ENCODE measurements around the gene DUSP6. TPM values are rescaled to one million over a fixed set of nuclear protein-coding genes. Genes with fewer than 3 reads are reported as not detected.

Gene DUSP6
- polyA plus RNA-seq, 6 donors from 2014 or later, result 23.1 to 63.0 (median 35.7) TPM

DNA sequence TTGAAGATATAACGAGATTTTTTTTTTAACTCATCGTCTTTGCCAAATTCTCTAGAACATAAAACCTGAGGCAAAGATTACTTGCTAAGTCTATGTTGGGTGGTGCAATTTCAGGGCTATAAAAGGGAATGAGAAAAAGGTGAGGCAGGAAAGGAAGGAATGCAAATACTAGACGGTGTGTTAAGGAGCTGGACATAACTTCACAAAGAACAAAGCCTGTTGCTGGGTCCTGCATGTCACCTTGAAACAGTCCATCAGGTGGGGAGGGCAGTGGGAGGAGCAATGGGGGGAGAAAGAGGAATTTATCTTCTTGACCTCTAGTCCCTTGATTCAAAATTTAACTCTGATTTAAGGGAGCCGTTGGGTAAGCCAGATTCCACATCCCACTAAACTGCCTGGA, 16.1 kb upstream of the DUSP6 start:
- ATAC-seq (ENCODE audit: low read depth in 2 of 2) (no peak), DNase-seq (no peak)
- H3K4me1 Mint-ChIP-seq, result peaks cover 6 to 20% (median 17%) of the 10 kb centered on the region in 3 donors
- peak overlapping the region in 1 of 6 donors; percentile 67 for H3K27ac Mint-ChIP-seq
- H3K4me3 Mint-ChIP-seq, result no peak overlapping the region
- H3K36me3 Mint-ChIP-seq, result no peaks in the 10 kb centered on the region
- H3K9me3 Mint-ChIP-seq, result no peaks in the 10 kb centered on the region
- H3K27me3 Mint-ChIP-seq, result no peaks in the 10 kb centered on the region

DNA sequence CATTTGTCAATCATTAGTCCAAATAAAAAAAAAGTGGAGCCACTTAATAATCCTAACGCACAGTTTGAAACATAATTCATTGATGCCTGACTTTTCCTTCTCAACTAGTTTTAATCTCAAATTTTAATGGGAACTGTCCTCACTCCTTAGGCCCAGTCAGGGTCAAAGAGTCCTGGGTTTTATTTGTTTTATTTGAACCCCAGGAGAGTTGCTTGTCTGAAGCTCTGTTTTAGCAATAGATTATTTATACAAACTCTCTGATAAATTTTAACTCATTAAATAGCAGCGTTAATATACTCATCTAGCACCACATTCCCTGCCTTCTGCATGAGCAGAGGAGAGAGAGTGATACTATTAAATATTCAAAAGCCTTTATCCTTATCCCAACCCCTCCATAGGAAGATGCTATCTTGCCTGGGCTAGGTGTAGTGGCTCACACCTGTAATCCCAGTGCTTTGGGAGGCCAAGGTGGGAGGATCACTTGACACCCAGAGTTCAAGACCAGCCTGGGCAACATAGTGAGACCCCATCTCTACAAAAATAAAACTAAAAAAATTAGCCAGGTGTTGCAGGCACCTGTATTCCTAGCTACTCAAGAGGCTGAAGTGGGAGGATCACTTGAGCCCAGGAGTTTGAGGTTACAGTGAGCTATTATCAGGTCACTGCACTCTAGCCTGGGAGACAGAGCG, 14.5 kb upstream of the DUSP6 start:
- H3K4me3 Mint-ChIP-seq, result no peak overlapping the region
- H3K27ac Mint-ChIP-seq, result no peak overlapping the region
- peaks cover 10 to 24% (median 17%) of the 10 kb centered on the region in 3 donors for H3K4me1 Mint-ChIP-seq
- no peaks in the 10 kb centered on the region for H3K27me3 Mint-ChIP-seq
- no peak for DNase-seq
- ATAC-seq (ENCODE audit: low read depth in 2 of 2), result no peak
- peaks cover 0 to 4% of the 10 kb centered on the region in 2 donors for H3K36me3 Mint-ChIP-seq
- H3K9me3 Mint-ChIP-seq, result no peaks in the 10 kb centered on the region

DNA sequence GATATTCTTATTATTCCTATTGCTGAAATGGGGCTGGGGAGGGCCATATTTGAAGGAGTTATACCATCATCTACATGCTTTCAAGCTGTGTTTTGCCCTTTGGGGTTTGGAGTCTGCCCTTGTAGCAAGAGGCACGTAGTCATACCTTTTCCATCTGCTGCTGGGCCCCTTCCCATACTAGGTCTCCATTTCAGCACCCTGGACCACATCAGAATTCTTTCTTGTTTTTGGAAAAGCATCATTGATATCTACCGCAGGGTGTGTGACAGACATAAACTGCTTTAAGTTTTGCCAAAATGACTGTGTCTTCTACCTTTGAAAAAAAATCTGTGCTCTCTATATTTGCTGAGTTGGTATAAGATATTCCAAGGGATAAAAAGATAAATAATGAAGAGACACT, 12.3 kb upstream of the DUSP6 start:
- Mint-ChIP-seq H3K4me3 (no peak overlapping the region), H3K9me3 (no peaks in the 10 kb centered on the region), H3K27me3 (no peaks in the 10 kb centered on the region)

DNA sequence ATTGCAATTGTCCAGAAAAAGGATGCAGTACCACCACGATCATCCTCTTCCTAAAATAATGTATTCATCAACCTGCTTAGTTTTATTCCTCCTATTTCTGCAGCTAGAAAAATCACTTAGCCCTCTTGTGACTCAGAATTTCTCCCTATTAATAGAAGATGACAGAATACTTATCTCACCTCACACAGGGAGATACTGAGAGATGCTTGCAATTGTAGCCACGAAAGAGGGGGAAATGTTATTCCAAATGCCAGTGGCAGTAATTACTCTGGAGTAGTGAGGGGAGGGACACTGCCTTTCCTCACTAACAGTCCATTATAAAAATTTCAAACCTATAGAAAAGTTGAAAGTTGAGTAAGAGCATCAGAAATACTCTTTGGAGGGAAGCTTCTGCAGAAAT, 11.8 kb upstream of the DUSP6 start:
- H3K9me3 Mint-ChIP-seq, result no peaks in the 10 kb centered on the region

More for the DNA sequence above, 12.3 kb upstream of the DUSP6 start:
- DNase-seq (no peak), ATAC-seq (ENCODE audit: low read depth in 2 of 2) (no peak)
- H3K4me1 Mint-ChIP-seq, result peaks cover 2 to 9% (median 6%) of the 10 kb centered on the region in 3 donors
- no peak overlapping the region for H3K27ac Mint-ChIP-seq
- peaks cover 0 to 4% of the 10 kb centered on the region in 2 donors for H3K36me3 Mint-ChIP-seq

DNA sequence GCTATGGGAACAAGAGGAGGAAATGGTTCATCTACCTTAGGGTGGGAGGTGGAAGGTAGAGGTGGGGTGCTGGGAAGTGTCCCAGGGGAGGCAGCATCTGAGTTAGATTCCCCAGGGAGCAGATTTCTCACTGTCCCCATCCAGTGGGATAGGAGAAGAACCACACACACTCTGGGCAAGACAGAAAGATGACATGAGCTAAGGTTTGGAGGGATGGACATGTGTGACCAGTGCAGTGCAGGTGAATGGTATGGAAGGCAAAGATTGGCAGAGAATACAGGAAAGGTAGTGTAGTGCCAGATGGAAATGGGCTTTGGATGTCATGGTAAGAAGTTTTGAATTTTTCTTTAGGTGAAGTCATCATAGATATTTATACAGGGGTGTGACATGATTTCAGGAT, 11.3 kb upstream of the DUSP6 start:
- ATAC-seq (ENCODE audit: low read depth in 2 of 2), result no peak
- Mint-ChIP-seq H3K27me3 (no peaks in the 10 kb centered on the region), H3K4me3 (no peak overlapping the region), H3K9me3 (no peaks in the 10 kb centered on the region), H3K27ac (no peak overlapping the region), H3K4me1 (peaks cover 2 to 11% (median 6%) of the 10 kb centered on the region in 3 donors), H3K36me3 (peaks cover 0 to 4% of the 10 kb centered on the region in 2 donors)
- DNase-seq, result no peak

More for the DNA sequence above, 11.8 kb upstream of the DUSP6 start:
- Mint-ChIP-seq H3K4me1 (peaks cover 2 to 10% (median 6%) of the 10 kb centered on the region in 3 donors), H3K4me3 (no peak overlapping the region), H3K27me3 (no peaks in the 10 kb centered on the region), H3K36me3 (peaks cover 0 to 4% of the 10 kb centered on the region in 2 donors), H3K27ac (no peak overlapping the region)
- no peak for ATAC-seq (ENCODE audit: low read depth in 2 of 2)
- DNase-seq, result no peak

DNA sequence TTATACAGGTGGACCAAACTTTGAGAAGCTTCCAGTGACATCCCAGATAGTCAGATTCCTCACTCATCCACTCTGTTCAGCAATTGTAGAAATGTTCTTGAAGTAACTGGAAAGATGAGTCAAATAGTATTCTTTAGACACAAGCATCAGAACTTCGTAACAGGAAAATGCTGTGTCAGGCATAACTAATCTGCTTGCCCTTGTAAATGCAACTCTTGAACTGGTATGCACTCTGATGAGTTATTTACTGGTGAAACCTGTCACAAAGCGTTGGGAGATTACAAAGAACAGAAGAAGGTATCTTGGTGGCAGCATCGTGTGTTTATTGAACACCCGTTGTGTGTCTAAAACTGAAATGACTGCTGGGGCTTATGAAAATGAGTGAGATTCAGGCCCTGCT, 10.8 kb upstream of the DUSP6 start:
- no peak for ATAC-seq (ENCODE audit: low read depth in 2 of 2)
- H3K4me3 Mint-ChIP-seq, result no peak overlapping the region
- DNase-seq, result no peak
- H3K36me3 Mint-ChIP-seq, result peaks cover 0 to 7% of the 10 kb centered on the region in 2 donors
- peaks cover 2 to 11% (median 6%) of the 10 kb centered on the region in 3 donors for H3K4me1 Mint-ChIP-seq
- no peaks in the 10 kb centered on the region for H3K27me3 Mint-ChIP-seq
- H3K9me3 Mint-ChIP-seq, result no peaks in the 10 kb centered on the region
- no peak overlapping the region for H3K27ac Mint-ChIP-seq

DNA sequence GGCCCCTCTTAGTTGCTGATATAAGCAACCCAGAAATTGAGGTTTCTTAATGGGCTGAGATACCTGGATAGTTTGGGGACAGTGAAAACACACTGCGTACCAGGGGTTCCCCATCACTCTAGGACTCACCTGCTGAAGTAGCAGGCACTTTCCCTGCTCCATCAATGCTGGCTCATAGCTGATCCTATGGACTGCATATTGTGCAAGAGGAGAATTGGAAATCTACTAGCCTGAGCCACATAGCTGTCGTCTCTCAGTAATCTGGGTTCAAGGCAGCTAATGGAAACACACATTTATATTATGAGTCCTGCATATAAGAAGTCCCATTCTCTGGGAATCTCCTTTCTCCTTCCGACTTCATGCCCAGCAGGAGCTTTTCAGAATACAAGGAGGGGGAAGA, 7.3 kb upstream of the DUSP6 start:
- no peaks in the 10 kb centered on the region for H3K27me3 Mint-ChIP-seq
- no peak overlapping the region for H3K27ac Mint-ChIP-seq
- no peaks in the 10 kb centered on the region for H3K9me3 Mint-ChIP-seq
- peaks cover 13 to 28% (median 16%) of the 10 kb centered on the region in 3 donors for H3K4me1 Mint-ChIP-seq
- no peak for DNase-seq
- H3K36me3 Mint-ChIP-seq, result peaks cover 0 to 10% of the 10 kb centered on the region in 2 donors
- H3K4me3 Mint-ChIP-seq, result no peak overlapping the region
- ATAC-seq (ENCODE audit: low read depth in 2 of 2), result no peak

DNA sequence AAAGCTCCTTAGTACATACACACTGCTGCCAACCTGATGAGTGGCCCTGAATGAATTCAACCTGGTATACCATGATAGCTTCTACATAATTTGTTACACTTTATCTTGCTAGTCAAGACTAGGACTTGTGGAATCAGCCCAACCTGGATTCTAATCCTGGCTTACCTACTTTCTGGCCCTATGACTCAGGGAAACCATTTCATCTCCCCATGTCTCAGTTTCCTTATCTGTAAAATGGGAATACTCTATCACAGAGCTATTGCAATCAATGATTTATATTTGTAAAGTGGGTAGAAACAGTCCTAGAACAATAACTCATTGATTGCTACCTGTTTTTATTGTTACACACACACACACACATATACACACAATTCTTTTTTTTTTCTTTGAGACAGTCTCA, 6.5 kb upstream of the DUSP6 start:
- DNase-seq, result no peak
- H3K27me3 Mint-ChIP-seq, result no peaks in the 10 kb centered on the region
- no peak overlapping the region for H3K4me3 Mint-ChIP-seq
- no peak for ATAC-seq (ENCODE audit: low read depth in 2 of 2)
- peaks cover 16 to 32% (median 18%) of the 10 kb centered on the region in 3 donors for H3K4me1 Mint-ChIP-seq
- H3K9me3 Mint-ChIP-seq, result no peaks in the 10 kb centered on the region
- no peak overlapping the region for H3K27ac Mint-ChIP-seq
- H3K36me3 Mint-ChIP-seq, result peaks cover 0 to 10% of the 10 kb centered on the region in 2 donors

DNA sequence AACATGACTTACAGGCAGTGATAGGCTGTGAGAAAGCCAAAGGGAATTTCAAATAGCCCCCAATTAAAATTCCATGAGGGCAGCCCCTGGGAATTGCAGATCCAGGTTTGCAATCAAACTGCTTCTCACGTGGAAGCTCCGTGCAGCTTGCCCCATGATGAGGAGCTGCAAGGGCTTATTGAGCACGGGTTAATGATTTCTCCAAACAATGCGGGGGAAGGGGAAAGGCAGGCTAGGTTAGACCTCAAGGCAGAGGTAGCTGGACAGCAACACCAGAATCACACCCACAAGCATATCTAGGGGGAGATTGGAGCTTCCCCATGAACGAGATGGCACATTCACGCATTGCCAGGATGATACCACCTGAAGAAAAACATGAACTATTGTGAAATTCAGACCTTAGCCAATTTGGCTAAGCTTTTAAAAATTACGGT, 5.0 kb upstream of the DUSP6 start:
- Mint-ChIP-seq H3K4me3 (no peak overlapping the region), H3K9me3 (no peaks in the 10 kb centered on the region), H3K27ac (no peak overlapping the region), H3K36me3 (peaks cover 0 to 8% of the 10 kb centered on the region in 2 donors), H3K27me3 (no peaks in the 10 kb centered on the region), H3K4me1 (peaks cover 16 to 34% (median 20%) of the 10 kb centered on the region in 3 donors)
- ATAC-seq (ENCODE audit: low read depth in 2 of 2) (no peak), DNase-seq (no peak)

DNA sequence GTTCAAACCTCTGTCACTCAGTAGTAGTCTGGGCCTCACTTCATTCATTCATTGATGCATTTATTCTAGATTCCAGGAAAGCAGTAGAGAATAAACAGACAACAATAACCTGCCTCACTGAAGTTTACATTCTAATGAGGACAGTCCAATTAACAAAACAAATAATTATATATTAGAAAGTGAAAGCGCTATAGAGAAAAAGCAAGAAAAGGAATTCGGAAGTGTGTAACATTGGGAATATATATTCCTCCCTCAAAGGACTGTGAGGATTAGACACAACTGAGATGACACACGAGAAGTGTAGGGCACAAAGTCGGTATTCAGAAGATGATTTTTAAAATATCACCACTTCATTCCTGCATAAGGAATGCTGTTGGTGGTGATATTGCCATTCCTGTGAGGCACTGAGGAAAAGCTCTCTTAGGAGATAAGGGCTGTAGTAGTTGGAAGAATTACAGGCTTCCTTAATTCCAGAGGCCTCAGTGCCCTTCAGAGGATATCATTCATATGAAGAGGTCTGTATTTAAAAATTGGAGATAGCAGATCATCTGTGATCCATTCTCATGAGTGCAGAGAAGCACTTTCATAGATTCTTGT, 3.9 kb upstream of the DUSP6 start:
- ATAC-seq (ENCODE audit: low read depth in 2 of 2), result no peak
- H3K27me3 Mint-ChIP-seq, result no peaks in the 10 kb centered on the region
- H3K27ac Mint-ChIP-seq, result no peak overlapping the region
- peaks cover 17 to 42% (median 25%) of the 10 kb centered on the region in 3 donors for H3K4me1 Mint-ChIP-seq
- H3K4me3 Mint-ChIP-seq, result peak overlapping the region in 5 of 8 donors; percentile 26 to 100 (median 96)
- DNase-seq, result no peak
- no peaks in the 10 kb centered on the region for H3K9me3 Mint-ChIP-seq
- H3K36me3 Mint-ChIP-seq, result peaks cover 0 to 6% of the 10 kb centered on the region in 2 donors

DNA sequence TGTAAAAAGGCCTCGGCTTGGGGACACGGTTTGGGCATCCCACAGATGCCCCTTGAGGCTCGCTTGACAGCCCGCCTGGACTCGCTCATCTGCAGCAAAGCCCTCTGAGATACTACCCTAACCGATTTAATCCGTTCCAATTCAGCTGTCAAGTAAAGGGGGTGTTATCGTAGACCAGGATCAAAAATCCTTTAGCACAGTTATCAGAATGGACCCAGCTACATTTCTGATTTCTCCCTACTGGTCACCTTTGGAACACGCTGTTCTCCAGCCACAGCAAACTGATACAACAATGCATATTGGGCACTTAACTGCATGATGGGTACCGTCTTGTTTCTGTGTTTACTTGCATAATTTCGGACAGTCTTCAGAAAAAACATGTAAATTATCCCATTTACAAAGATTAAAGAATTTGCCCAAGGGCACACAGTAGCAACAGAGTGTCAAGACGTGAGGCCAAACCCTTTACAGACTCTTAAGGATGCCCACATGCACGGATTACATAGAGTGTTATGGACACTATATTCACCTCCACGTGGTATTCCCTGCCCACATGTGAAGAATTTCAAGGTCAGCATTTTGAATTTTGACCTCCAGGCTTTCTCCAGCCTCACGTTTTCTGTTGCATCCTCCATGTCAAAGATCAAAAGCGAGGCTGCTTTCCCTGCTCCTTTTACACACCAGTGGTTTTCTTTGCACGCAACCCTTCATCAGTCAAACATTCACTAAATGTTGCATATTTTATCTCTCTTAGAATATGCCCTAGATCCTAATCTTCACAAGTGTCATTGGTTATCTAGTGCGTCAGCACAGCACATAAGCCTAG, 3.2 kb upstream of the DUSP6 start:
- Mint-ChIP-seq H3K36me3 (peaks cover 0 to 6% of the 10 kb centered on the region in 2 donors), H3K9me3 (no peaks in the 10 kb centered on the region), H3K27ac (peak overlapping the region in 5 of 6 donors; percentile 91 to 99 (median 98)), H3K4me3 (peak overlapping the region; percentile 96 to 100 (median 97)), H3K27me3 (no peaks in the 10 kb centered on the region), H3K4me1 (peaks cover 24 to 47% (median 30%) of the 10 kb centered on the region in 3 donors)
- no peak for DNase-seq
- ATAC-seq (ENCODE audit: low read depth in 2 of 2), result no peak

DNA sequence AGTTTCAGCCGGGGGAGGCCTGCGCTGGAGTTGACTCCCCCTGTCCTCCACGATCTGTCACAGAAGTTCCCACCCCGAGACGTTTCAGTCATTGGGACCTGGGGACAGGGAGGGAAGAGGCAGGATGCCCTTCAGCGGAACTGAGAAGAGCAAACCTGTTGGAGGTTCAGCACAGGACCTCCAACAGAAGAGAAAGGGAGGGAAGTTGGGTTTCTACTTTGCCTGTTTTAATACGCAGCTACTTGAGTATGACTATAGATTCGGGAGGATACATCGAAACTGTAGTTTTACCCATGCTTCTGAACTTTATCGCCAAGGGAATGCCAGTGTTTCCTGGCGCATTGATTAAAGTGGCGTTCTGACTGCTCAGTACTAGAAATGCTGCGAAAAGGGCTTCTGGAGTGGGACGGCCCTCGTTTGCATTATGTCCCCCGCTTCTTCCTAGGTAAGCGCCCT, 2.3 kb upstream of the DUSP6 start:
- ATAC-seq (ENCODE audit: low read depth in 2 of 2) (peak; percentile 40 to 47), DNase-seq (peak; percentile 65)
- H3K4me3 Mint-ChIP-seq, result peak overlapping the region; percentile 96 to 100 (median 97)
- peak overlapping the region; percentile 90 to 99 (median 97) for H3K27ac Mint-ChIP-seq
- no peaks in the 10 kb centered on the region for H3K27me3 Mint-ChIP-seq
- no peaks in the 10 kb centered on the region for H3K9me3 Mint-ChIP-seq
- peaks cover 0 to 6% of the 10 kb centered on the region in 2 donors for H3K36me3 Mint-ChIP-seq
- H3K4me1 Mint-ChIP-seq, result peaks cover 32 to 55% (median 38%) of the 10 kb centered on the region in 3 donors

All from naive B cell (primary cell).